Prostate gland (tissue), 2 donors: ENCODE measurements around the gene NEK9. TPM values are rescaled to one million over a fixed set of nuclear protein-coding genes. Genes with fewer than 3 reads are reported as not detected.

Experiments used
- DNase-seq: peaks from one replicate; pipeline ENCODE4 v3.0.0-alpha.2; 2019; ENCODE audit warnings: low spot score
- H3K27ac ChIP-seq, 2 donors: fragments of 200-600 bp; sonication (generic); 2 replicates each; pipeline ENCODE4 v1.5.1; 2017 to 2019
- H3K27me3 ChIP-seq: fragments of 200-600 bp; sonication (generic); replicated peaks from 2 replicates; pipeline ENCODE4 v1.5.1; 2019; ENCODE audit not compliant: insufficient read depth
- H3K36me3 ChIP-seq, 2 donors: fragments of 200-600 bp; sonication (generic); 1 replicate in 1 of 2; 2 replicates in 1 of 2; pipeline versions ENCODE4 v1.5.1 to v1.8.1; 2017 to 2019
- H3K4me1 ChIP-seq: fragments of 200-600 bp; sonication (generic); replicated peaks from 2 replicates; pipeline ENCODE4 v1.5.1; 2019
- H3K4me3 ChIP-seq, 2 donors: fragments of 200-600 bp; sonication (generic); 2 replicates each; pipeline ENCODE4 v1.5.1; 2017 to 2019
- H3K9me3 ChIP-seq: fragments of 200-600 bp; sonication (generic); 2 replicates; pipeline ENCODE4 v1.5.1; 2017
- CTCF ChIP-seq, 4 experiments: fragments of 200-600 bp in 2 of 4; fragments of 450-650 bp in 2 of 4; sonication (generic) in 2 of 4; IDR thresholded peaks; 1 replicate in 3 of 4; 2 replicates in 1 of 4; pipeline ENCODE4 v1.5.1; 2016 to 2019; ENCODE audit warnings: antibody characterized with exemption in 4 of 4, mild to moderate bottlenecking in 2 of 4, moderate library complexity in 2 of 4
- POLR2A ChIP-seq: fragments of 450-650 bp; IDR thresholded peaks from one replicate; pipeline ENCODE4 v1.6.1; 2016; ENCODE audit warnings: antibody characterized with exemption, mild to moderate bottlenecking
- POLR2AphosphoS5 ChIP-seq: sonication (generic); formaldehyde crosslinking; IDR thresholded peaks from one replicate; pipeline ENCODE4 v1.6.1; 2017; ENCODE audit warnings: antibody characterized with exemption
- WGBS: methylation state at CpG from one replicate; pipeline ENCODE4 v1.1.5; 2018; 5-methylcytosine and 5-hydroxymethylcytosine counted together
- intact Hi-C: fragments of 100-400 bp; cut with DNase I; formaldehyde crosslinking; loops from one replicate; pipeline ENCODE4 v1.14.2; 2022
- total RNA-seq, 2 donors: library from RNA; depleted of rRNA; stranded (reverse); fragments of >200 nt; gene quantifications; one replicate each; pipeline ENCODE4 v1.1.0, GENCODE V29; 2016

The NEK9 gene
- total RNA-seq, 2 donors from 2014 or later, result 59.5 to 89.8 TPM

- DNase-seq, result no peak
- H3K4me3 ChIP-seq, result no peak overlapping the region
- H3K36me3 ChIP-seq, result peaks cover 3 to 6% of the 10 kb centered on the region in 2 donors
- intact Hi-C loops, result no loop called here
- WGBS, result 92% methylated on average over 3 of the region's 3 CpGs
- H3K27ac ChIP-seq, result no peak overlapping the region
- no peaks in the 10 kb centered on the region for H3K9me3 ChIP-seq
- H3K4me1 ChIP-seq, result no peaks in the 10 kb centered on the region
- TF ChIP-seq POLR2A (no peak), POLR2AphosphoS5 (no peak), CTCF (IDR thresholded peaks at IDR 0.05) (no peak)
- H3K27me3 ChIP-seq, result no peaks in the 10 kb centered on the region
Measured at GRCh38 chr14:75094896-75095295, 32.0 kb downstream of the NEK9 start.

GRCh38 chr14:75092698-75093097 is 34.1 kb downstream of the NEK9 start:
- 86% methylated on average over 2 of the region's 2 CpGs for WGBS
- TF ChIP-seq POLR2AphosphoS5 (no peak), POLR2A (no peak), CTCF (IDR thresholded peaks at IDR 0.05) (no peak)

GRCh38 chr14:75091251-75091650 is 35.6 kb downstream of the NEK9 start:
- H3K36me3 ChIP-seq, result peaks cover 3 to 6% of the 10 kb centered on the region in 2 donors
- TF ChIP-seq POLR2A, result no peak
- no peak for TF ChIP-seq POLR2AphosphoS5
- TF ChIP-seq CTCF (IDR thresholded peaks at IDR 0.05), result no peak

More at GRCh38 chr14:75092698-75093097, 34.1 kb downstream of the NEK9 start:
- intact Hi-C loops, result no loop called here
- Histone ChIP-seq H3K9me3 (no peaks in the 10 kb centered on the region), H3K36me3 (peaks cover 0 to 6% of the 10 kb centered on the region in 2 donors), H3K4me3 (no peak overlapping the region), H3K27me3 (no peaks in the 10 kb centered on the region), H3K4me1 (no peaks in the 10 kb centered on the region), H3K27ac (no peak overlapping the region)
- no peak for DNase-seq

GRCh38 chr14:75090353-75090752 is 36.5 kb downstream of the NEK9 start:
- DNase-seq, result no peak
- Histone ChIP-seq H3K9me3 (no peaks in the 10 kb centered on the region), H3K36me3 (peaks cover 1 to 3% of the 10 kb centered on the region in 2 donors), H3K4me1 (no peaks in the 10 kb centered on the region), H3K27me3 (no peaks in the 10 kb centered on the region), H3K4me3 (no peak overlapping the region), H3K27ac (no peak overlapping the region)
- WGBS, result 90% methylated on average over 3 of the region's 3 CpGs
- intact Hi-C loops, result no loop called here
- TF ChIP-seq POLR2A (no peak), POLR2AphosphoS5 (no peak), CTCF (IDR thresholded peaks at IDR 0.05) (no peak)

More at GRCh38 chr14:75091251-75091650, 35.6 kb downstream of the NEK9 start:
- H3K4me1 ChIP-seq, result no peaks in the 10 kb centered on the region
- no peaks in the 10 kb centered on the region for H3K9me3 ChIP-seq
- intact Hi-C loops, result no loop called here
- H3K4me3 ChIP-seq, result no peak overlapping the region
- 91% methylated on average over 8 of the region's 8 CpGs for WGBS
- no peaks in the 10 kb centered on the region for H3K27me3 ChIP-seq
- DNase-seq, result no peak
- H3K27ac ChIP-seq, result no peak overlapping the region

- 68% methylated on average over 7 of the region's 7 CpGs for WGBS
- H3K36me3 ChIP-seq, result peaks cover 0 to 5% of the 10 kb centered on the region in 2 donors
- H3K4me1 ChIP-seq, result no peaks in the 10 kb centered on the region
- intact Hi-C loops, result loop anchor here (2.0 to 5.0 kb wide), 3 partner anchors 142 to 226 kb away; no protein-coding TSS in a partner anchor
- peak; percentile 52 for DNase-seq
- TF ChIP-seq CTCF (IDR thresholded peaks at IDR 0.05), result peak; percentile 30 to 77 (median 71)
- no peak for TF ChIP-seq POLR2A
- peak; percentile 26 for TF ChIP-seq POLR2AphosphoS5
- H3K27me3 ChIP-seq, result no peaks in the 10 kb centered on the region
- no peaks in the 10 kb centered on the region for H3K9me3 ChIP-seq
- H3K27ac ChIP-seq, result no peak overlapping the region
- H3K4me3 ChIP-seq, result no peak overlapping the region
Measured at GRCh38 chr14:75088566-75089373, 38.1 kb downstream of the NEK9 start.
